EL (cell line): Measurements from ENCODE around the gene ZFAND3.

Source experiments
- DNase-seq: peaks from one replicate; pipeline ENCODE4 v3.0.0-alpha.2; 2016

Gene ZFAND3

GRCh38 chr6:38174806-38175495 lies 355.4 kb downstream of the ZFAND3 start:
- DNase-seq: no peak

DNA sequence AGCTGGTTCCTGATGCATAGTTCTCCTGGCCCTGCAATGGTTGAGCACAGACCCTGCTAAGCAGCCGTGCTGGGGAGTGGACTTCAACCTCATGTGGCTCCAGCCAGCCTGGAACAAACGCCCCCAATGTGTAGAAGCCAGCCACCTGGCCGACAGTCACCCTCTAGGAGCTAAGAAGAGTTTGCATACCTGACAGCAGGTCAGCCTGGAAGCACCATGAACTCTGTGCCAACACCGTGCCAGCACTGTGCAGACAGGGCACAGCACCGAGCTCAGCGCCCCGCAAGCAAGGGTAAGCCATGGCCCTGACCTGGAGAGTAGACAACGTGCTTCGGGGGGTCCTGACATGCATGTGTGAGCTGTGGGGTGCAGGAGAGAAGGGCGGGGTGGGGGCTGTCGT lies 356.3 kb downstream of the ZFAND3 start:
- no peak for DNase-seq

- no peak for DNase-seq
Observed at GRCh38 chr6:38176797-38177751, 357.5 kb downstream of the ZFAND3 start.

DNA sequence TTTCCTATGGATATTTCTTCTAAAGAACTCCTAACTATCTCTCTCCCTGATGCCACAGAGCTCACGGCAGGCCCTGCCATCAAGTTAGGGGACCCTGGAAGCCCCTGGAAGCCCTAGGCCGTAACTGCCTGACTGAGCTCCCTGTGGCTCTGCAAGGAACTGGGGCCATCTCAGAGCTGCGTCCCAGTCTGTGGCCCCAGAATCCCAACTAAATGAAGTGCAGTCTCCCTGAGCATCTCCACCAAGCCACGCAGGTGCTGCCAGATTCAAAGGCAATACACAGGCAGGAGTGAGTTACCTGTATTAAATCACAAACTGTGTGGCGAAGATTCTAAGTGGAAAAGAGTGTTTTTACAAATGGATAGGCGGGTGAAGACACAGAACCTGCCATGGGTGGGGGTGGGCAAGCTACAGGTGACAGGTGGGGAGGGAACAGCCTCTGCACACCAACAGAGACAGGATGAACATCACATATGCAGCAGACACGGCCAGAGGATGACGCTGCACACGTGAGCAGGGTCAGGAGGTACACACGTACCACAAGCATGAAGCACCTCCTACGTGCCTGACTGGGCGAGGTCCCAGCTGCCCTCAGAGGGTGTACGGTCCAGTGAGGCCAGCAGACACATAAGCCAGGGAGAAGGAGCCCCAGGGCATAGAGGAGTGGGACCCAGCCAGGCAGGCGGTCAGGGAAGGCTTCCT lies 358.5 kb downstream of the ZFAND3 start:
- no peak for DNase-seq

DNA sequence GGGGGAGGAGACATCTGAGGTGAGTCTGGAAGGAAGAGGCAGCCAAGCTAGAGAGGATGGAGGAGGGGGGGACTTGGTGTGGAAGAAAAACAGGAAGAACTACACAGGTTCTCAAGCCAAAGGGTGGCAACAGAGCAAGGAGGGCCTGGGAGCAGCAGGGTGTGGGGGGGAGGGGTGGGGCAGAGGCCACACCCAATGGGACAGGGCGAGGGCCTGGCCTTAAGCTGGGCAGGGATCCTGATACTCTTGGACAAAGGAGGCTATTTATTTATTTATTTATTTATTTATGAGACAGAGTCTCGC lies 359.0 kb downstream of the ZFAND3 start:
- no peak for DNase-seq

DNA sequence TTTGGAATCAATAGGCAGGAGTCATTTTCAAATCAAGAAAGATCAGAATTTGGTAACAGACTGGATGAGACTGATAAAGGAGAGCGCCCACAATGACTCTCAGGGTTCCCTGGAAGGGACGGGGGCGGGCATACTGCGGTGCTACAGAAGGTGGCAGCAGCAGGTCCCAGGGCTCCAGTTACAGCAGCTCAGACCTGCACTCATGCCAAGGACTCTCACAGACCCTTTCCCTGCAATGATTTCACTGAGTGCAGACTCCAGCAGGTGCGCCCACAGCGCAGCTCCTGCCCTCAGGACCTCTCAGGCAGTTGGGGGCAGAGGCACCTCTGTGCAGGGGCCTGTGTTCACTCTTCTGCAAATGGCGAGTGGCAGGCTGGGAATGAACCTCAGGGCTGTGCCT lies 359.8 kb downstream of the ZFAND3 start:
- DNase-seq: no peak

DNA sequence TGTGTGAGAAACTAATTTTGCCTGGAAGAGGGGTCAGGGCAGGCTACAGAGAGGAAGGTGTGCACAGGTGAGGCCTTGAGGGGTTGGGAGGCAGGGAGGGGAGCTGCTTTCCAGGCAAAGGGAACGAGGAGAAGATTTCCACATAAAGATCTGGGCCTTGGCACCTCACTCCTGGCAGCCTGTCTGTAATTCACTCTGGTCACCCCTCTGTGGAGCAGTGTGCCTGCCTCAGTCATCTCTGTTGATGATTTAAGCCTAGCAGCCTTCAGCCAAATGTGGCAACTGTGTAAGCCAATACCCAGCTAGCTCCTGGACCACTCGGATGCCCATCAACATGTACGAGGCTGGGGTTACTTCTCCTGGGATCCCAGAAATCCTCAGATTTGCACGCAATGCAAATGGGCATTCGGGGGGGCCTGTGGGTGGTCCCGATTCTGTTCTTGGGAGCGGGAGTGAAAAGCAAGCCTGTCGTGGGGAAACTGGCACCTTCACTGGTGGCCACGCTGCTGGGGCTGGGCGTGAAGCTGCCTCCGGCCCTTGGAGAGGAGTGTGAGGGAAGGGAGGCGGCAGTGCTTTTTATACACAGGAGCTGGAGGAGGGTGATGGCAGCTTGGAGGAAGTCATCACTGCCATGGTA lies 360.4 kb downstream of the ZFAND3 start:
- no peak for DNase-seq

GRCh38 chr6:38180586-38180985 lies 361.1 kb downstream of the ZFAND3 start:
- no peak for DNase-seq

DNA sequence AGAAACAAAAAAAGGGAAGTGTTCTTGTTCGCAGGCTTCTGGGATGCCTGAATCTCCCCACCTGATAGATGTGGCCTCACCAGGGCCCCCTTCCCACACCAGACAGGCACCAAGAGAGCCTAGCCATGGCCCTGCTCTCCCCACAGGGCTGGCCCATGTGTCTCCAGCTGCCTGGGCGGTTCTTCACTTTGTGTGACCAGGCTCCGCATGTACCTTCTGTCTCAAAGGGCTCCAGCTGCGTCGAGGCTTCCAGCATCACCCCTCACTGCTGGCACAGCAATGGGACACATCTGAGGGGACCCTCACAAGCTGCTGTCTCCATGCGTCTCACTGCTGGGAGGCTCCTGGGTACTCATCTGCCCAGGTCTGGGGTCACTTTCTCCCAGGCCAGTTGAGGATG lies 362.9 kb downstream of the ZFAND3 start:
- DNase-seq: no peak

GRCh38 chr6:38183856-38184584 lies 364.5 kb downstream of the ZFAND3 start:
- no peak for DNase-seq

GRCh38 chr6:38184585-38185080 lies 365.1 kb downstream of the ZFAND3 start:
- no peak for DNase-seq

DNA sequence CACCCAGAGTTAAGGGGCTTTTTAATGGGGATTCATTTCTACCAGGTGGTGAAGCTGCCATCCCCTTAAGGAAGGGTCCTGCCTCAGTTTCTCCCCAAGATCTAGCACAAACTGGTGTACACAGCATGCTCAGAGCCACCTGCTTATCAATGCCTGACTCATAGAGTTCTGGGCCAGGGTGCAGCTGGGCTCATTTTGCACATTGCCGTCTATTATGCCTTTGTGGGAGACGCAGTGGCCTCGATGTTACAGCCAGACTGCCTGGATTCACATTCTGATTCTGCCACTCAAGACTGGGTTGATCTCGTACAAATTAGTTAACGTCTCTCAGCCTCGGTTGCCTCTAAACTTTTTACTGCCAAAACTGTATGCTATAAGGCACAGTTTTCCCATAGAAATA lies 365.7 kb downstream of the ZFAND3 start:
- DNase-seq: no peak

GRCh38 chr6:38185752-38186151 lies 366.2 kb downstream of the ZFAND3 start:
- no peak for DNase-seq

GRCh38 chr6:38187325-38187724 lies 367.8 kb downstream of the ZFAND3 start:
- no peak for DNase-seq

DNA sequence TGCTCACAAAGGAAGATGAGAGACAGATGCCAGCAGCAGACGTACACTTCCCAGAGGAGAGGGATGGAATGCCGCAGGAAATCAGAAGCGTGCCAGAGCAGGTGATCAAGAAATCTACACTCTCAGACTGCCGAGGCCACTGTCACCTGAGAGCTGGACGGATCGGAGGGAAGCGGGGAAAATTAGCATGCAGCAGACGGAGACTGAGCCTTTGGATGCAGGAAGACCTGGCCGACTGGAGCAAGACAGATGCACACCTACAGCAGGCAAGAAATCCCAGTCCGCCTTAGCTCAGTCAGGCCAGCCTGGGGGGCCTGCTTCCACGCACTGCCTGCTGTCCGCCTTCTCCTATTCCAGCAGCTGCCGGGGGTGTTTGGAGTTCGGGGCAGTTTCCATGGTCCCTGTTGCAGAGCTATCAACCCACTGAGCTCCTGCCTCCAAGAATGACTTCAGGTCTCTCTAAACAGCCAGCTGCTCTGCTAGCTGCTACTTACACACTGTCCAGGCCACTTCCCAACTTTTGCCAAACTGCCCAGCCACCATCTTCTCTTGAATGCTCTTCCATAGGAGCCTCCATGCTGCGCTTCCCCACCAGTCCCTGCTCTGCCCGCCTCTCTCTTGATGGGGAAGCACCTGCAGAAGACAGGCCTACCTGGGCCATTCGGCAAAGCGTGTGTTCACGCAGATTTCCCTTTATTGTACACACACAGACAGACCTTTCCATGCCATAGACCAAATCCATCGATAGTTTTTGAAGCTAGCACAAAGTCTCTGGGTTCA lies 368.5 kb downstream of the ZFAND3 start:
- DNase-seq: no peak

- no peak for DNase-seq
Observed at GRCh38 chr6:38188677-38189335, 369.3 kb downstream of the ZFAND3 start.

DNA sequence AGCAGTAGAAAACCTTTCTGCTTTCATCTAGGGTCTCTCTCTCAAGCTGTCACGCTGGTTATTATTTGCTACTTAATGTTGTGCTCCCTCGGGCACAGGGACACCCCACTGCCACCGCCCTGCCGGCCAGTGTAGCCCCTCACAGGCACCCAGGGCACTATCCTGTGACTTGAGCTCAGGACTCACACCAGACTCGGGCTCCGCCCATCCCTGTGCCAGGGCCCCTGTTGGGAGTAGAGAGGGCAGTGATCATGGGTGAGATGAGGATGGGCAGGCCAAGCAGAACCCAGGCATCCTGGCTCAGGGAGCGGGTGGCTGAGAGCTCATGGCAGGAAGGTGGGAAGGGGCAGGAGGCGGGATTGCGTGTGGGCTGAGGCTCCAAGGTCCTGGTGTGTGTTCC lies 371.9 kb downstream of the ZFAND3 start:
- no peak for DNase-seq

GRCh38 chr6:38192011-38192410 lies 372.5 kb downstream of the ZFAND3 start:
- no peak for DNase-seq

DNA sequence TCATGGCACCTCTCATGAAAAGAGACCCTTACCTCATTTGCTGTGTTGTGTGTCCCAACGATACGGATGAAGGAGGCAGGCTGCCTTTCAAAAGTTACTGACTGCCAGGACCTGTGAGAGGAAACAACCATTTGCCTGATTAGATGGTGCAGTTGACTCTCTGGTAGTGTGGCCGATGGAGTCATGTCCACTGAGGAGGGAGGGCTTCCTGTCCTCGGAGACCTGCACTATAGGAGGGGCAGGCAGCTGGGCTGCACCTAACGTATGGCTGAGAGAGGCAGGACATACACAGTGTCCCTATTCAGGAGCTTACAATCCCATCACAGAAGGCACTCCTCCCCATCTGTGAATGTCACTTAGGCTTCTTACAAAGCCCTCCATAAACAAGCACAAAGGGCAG lies 373.0 kb downstream of the ZFAND3 start:
- DNase-seq: no peak

DNA sequence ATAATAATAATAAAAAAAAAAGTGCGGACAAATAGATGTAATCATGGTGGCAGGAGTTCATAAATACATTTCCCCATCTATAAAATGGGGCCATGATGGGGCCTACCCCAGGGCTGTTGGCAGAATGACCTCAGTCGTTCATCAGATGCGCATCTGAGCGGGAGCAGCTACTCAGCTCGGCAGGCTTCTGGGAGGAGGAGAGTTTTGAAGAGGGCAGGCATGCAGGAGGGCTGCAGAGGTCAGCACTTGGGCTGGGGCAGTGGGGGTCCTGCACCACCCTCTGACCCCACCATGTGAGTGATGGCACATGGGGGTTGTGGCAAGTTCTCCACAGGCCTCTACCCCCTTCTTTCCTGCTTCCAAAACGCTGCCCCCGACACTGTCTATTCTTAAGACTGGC lies 373.5 kb downstream of the ZFAND3 start:
- no peak for DNase-seq
